SKM-1 treated with dmso at 0.1 percent for 144 hours (cell line): ENCODE data around the gene YY1AP1.
"Not testable (repeated sequence)": the region's sequence is repeated elsewhere in the genome, so short reads cannot be mapped to it uniquely, and the experiment has no call there.

ENCODE experiments used
- DNase-seq: peaks from one replicate; lab custom pipeline; 2025; ENCODE audit not compliant: unreplicated experiment; lab: John Stamatoyannopoulos, UW

YY1AP1 gene

DNA sequence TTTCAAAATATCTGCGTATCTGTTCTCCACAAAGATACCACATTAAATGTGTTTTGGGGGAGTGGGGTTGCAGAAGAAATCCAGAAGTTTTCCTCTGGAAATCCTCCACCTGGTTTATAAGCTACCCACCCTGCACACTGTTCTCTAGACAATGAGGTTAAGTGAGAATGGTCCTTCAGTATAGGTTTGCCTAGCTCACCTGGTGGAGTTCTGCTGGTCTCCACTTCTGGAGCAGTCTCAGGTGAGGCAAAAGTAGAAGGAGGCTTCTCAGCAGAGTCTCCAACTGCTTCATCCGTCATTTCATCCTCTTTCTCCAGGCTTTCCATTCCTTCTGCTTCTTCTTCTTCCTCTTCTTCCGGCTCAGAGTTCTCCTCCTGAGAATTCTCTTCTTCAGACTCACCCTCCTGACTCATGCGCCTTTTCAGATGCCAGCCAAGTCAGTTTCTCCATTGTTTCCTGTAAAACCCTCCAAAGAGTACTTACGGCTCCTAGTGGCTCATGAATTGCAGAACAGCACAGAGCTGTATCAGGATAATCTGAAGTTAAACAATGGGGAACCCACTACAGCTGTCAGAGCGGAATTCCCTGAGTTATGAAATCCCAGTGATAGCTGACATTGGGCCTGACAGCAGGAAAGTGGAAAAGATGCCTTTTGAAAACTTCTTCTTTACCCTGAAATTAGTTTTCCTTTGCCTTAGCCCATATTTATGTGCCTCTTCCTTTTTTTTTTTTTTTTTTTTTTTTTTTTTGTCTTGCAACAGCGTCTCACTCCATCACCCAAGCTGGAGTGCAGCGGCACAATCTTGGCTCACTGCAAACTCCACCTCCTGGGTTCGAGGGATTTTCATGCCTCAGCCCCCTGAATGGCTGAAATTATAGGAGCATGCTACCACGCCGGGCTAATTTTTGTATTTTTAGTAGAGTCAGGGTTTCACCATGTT, 40.1 kb downstream of the YY1AP1 start:
- DNase-seq, result peak; percentile 64

DNA sequence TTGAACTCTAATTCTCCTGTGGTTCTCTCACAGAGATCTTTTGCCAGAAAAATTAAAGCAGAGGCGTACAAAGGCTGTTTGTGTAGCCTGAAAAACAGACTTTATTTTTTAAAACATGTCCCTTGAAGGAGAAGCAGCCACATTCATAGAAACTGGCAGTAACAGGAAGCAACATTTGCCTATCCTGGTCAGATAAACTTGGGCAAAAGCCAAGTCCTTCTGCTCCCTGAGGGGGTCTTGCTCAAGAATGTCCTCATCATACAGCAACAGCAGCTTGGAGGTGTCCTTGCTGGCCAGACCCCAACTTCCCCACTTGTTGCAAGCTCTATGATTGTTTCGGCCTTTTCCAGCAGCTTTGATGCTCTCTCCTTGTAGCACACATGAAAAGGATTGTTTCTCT, 42.3 kb downstream of the YY1AP1 start:
- DNase-seq, result peak; percentile 70

DNA sequence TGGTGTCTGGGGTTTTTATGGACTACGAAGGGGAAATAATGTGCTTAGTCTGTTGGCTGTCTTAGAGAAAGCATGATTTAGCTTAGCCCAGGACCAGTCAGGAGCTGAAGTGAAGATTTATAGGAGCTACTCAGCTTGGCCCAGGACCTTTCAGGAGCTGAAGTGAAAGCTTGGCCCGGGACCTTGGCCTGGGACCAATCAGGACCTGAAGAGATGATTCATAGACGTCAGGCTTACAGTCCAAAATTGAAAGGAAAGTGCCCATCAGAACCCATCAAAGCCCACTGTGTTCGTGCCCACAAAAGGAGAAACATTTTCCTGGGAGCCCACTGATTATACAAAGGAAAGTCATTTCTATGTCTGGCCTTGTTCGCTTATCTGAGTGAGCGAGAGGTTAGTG, 42.9 kb downstream of the YY1AP1 start:
- no peak for DNase-seq

DNA sequence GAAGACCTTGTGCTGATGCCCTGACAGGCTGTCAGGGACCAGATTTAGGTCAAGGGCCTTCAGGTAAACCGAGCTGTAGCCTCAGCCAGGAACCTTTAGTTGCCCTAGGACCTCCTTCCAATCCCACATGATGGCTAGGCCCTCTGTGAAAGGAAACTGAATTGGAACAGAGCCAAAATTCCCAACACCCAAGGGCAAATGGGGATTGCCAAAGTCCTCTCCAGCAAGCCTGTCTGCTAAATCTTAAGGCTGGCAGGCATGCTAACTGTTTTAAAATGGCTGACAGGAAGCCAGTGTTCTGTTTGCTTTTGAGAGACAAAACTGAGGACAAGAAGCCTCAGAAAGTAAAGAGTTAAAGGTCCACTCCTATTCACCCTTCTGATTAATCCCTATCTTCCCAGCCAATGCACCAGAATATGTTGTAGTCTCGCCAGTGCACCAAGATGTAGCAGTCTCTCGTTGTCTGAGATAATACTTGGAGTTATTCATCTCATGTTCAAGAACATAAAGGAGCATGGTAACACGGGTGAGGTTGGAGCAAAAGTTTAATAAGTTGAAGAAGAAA, 43.5 kb downstream of the YY1AP1 start:
- DNase-seq, result no peak

DNA sequence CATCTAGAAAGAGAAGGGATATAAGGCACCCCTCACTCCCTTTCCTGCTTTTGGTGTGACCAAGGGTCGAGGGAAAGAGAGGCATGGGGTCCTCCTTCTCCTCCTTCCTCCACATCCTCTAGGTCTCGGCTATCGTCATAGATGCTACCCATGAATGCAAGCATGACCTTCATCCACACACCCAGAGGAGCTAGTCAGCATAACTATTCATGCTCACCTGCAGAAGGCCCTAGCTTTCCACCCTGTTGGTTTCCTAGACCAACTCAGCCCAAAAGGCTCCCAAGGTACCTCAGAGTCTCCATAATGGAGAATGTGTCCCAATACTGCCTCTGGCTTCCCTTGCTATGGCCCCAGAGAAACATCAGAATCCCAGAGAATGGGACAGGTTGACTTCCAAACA, 45.3 kb downstream of the YY1AP1 start:
- DNase-seq, result no peak

DNA sequence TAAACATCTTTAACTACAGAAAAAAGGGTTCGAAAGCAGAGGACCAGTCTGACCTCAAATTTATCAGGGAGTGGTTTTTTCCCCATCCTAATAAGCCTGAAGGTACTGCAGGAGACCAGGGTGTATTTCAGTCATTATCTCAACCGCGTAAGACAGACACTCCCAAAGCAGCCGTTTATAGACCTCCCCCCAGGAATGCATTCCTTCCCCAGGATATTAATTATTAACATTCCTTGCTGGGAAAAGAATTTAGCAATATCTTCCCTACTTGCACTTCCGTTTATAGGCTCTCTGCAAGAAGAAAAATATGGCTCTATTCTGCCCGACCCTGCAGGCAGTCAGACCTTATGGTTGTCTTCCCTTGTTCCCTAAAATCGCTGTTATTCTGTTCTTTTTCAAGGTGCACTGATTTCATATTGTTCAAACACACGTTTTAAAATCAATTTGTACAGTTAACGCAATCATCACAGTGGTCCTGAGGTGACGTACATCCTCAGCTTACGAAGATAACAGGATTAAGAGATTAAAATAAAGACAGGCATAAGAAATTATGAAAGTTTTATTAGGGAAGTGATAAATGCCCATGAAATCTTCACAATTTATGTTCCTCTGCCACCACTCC, 45.9 kb downstream of the YY1AP1 start:
- not testable (repeated sequence) for DNase-seq

DNA sequence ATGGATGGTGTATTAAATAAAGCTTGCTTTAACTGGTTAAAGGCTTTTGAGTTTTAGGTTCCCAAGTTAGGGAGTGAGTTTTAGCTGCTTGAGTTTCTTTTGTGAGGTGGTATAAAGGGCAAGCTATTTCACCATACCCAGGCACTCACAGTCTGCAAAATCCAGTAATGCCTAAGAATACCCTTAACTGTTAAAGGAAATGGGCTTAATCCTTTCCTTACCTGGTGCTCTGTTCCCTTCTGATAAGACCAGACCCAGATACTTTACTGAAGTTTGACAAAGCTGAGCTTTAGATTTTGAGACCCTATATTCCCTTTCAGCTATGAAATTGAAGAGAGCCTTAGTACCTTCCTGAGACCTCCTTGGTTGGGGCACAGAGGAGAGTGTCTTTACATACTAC, 48.2 kb downstream of the YY1AP1 start:
- no peak for DNase-seq

DNA sequence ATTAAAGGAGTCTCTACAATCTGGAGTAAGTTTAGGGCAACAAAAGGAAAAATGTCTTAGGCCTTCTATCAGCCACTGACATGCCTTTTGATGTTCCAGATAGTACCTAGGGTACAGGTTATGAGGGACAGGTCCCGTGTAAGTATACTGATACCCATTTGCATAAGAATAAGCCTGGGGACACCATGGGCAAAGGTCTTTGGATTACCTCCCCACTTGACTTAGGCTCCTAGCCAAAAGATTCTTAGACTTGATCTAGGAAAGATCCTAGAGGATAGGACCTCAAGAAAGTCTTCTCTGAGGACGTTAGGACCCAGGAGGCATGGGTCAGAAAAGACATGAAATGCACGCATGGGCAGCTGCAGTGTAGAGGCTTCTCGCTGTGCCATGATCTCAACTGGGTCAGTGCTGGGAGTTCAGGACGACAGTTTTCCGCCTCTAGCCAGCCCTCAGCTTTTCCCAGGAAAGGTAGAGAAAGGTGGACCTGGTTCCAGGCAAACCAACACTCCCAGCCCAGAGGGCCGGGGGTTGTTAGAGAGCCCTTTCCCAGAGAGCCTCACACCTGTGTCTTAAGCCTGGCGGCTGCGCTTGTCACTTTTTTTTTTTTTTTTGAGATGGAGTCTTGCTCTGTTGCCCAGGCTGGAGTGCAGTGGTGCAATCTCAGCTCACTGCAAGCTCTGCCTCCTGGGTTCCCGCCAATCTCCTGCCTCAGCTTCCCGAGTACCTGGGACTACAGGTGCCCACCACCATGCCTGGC, 52.0 kb downstream of the YY1AP1 start:
- no peak for DNase-seq

DNA sequence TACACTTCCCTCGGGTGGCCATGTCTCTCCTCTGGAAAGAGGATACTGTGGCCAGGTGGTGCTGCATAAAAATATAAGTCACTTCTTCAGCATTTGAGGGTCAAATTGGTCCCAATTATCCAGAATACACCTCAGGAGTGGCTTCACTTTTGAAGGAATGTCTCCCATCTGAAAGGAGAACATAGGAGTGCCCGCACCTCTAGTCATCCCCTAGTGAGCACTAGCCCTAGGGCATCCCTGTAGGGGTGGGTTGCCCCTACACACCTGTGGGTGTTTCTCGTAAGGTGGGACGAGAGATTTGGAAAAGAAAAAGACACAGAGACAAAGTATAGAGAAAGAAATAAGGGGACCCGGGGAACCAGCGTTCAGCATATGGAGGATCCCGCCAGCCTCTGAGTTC, 62.1 kb downstream of the YY1AP1 start:
- not testable (repeated sequence) for DNase-seq

DNA sequence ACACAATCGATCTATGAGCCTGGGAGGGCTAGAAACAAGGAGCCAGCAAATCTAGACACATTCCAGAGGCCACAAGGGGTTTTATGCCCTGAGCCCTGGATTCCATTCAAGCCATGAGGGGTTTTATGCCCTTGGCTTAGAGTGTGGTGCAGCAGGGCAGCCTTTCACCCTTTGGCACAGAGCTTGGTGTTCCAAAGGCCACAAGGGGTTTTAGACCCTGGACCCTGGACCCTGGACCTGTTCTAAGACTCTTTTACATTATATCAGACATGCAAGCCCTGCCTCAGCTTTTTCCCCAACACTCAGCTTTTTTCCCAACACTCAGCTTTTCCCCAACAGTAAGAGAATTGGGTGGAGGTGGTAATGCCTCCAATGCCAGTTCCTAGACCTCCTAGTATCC, 65.2 kb downstream of the YY1AP1 start:
- no peak for DNase-seq

DNA sequence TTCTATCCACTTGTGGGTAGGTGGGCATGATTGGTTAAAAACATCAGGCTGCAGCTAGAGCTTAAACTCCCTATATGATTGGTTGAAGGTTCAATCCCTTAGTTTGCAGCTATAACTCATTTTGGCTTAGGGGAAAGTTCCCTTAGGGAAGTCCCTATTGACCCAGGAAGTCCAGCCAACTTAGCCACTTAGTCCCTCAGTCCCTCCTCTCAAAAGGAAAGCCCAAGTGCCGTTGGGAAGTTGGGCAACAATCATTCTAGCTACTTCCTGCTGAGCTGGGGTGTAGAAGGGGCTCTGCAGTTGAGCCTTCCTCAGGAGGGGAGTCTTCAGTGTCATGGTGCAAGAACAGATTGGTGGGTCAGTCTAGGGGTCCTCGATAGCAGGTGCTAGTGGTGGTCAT, 66.4 kb downstream of the YY1AP1 start:
- no peak for DNase-seq

DNA sequence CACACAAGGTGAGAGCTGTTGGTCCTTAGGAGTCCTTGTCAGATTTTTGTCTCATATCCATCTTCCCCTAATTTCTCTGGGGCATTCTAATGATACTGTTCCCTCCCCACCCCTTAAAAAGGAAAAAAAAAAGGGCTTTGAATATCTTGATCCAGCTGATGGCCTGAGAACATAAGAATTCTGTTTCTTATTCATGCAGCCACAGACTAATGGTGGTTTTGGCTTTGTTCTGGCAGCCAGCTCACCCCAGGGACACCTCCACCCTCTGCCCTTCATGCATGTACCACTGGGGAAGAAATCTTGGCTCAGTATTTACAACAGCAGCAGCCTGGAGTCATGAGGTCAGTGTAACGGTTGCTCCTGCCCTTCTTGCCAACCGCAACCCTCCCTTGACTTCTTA, 75.3 kb downstream of the YY1AP1 start:
- not testable (repeated sequence) for DNase-seq

DNA sequence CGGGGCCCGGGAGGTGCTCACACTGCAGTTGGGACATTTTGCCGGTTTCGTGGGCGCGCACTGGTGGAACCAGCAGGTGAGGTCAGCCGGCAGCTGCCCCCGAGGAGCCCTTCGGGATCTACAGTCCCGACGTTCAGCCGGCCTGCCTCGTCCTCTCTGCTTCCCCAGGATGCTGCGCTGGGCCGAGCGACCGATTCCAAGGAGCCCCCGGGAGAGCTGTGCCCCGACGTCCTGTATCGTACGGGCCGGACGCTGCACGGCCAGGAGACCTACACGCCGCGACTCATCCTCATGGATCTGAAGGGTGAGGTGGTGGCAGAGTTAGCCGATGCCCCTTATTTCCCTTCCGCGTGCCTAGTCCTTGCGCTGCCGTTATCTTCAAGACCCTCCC, 78.3 kb downstream of the YY1AP1 start:
- DNase-seq, result not testable (repeated sequence)

DNA sequence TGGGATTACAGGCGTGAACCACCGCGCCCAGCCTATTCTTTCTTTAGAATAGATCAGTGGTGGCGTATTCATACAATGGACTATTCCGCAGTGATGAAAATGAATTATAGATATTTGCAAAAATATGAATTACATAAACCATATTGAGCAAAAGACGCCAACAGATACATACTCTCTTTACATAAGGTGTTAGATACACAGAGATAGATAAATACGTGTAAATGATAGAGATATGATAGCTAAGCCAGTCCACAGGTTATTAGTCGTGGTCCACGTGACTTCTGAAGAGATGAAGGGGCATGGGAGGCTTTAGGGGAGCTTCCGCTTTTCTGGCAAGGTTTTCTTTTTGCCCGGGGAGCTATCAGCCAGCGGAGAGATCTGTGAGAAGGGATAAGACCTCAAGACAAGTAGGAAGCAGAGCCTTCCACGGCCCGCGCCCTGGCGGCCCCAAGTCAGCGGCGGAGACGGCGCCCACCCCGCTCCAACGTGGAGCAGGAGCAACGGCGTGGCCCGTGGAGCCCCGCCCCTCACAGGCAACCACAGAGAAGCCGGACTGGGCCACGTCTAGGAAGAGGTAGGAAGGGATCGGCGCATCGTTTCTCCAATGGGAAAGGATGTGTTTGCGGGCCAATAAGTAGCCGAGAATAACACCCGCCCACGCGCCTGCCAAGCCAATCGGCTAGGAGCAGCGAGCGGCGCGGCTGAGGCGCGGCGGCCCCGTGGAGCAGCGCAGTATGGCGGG, 78.9 kb downstream of the YY1AP1 start, which contains the start of gene MSTO1:
MSTO1 (plus strand) TSS at position 704 of the 742 bp plus-strand sequence; CDS start at position 735, 31 bp downstream.
- DNase-seq, result peak; percentile 99
